Measurements from ENCODE around the gene MYO1E. TPM values are rescaled to one million over a fixed set of nuclear protein-coding genes. Genes with fewer than 3 reads are reported as not detected.

MYO1E gene
- total RNA-seq, 1 donor from 2014 or later = 84.6 TPM

- H3K36me3 Mint-ChIP-seq (ENCODE audit: unreplicated experiment) = no peaks in the 10 kb centered on the region
- H3K4me1 Mint-ChIP-seq (ENCODE audit: unreplicated experiment) = peaks cover 16% of the 10 kb centered on the region
- H3K4me3 Mint-ChIP-seq (ENCODE audit: unreplicated experiment) = no peak overlapping the region
- no peak overlapping the region for H3K27ac Mint-ChIP-seq (ENCODE audit: unreplicated experiment)
- H3K27me3 Mint-ChIP-seq (ENCODE audit: unreplicated experiment) = no peaks in the 10 kb centered on the region
- DNase-seq (ENCODE audit: extremely low spot score, unreplicated experiment) = no peak
- no peak for TF ChIP-seq CTCF (IDR thresholded peaks at IDR 0.05)
- H3K9me3 Mint-ChIP-seq (ENCODE audit: unreplicated experiment) = no peaks in the 10 kb centered on the region
These were observed 93.6 kb downstream of the MYO1E start for GRCh38 chr15:59279023-59279422.

- no peak for TF ChIP-seq CTCF (IDR thresholded peaks at IDR 0.05)
- H3K9me3 Mint-ChIP-seq (ENCODE audit: unreplicated experiment) = no peaks in the 10 kb centered on the region
- no peak overlapping the region for H3K27ac Mint-ChIP-seq (ENCODE audit: unreplicated experiment)
- peaks cover 7% of the 10 kb centered on the region for H3K4me1 Mint-ChIP-seq (ENCODE audit: unreplicated experiment)
- DNase-seq (ENCODE audit: extremely low spot score, unreplicated experiment) = no peak
- no peaks in the 10 kb centered on the region for H3K27me3 Mint-ChIP-seq (ENCODE audit: unreplicated experiment)
- no peak overlapping the region for H3K4me3 Mint-ChIP-seq (ENCODE audit: unreplicated experiment)
- H3K36me3 Mint-ChIP-seq (ENCODE audit: unreplicated experiment) = no peaks in the 10 kb centered on the region
These were observed 94.6 kb downstream of the MYO1E start for GRCh38 chr15:59278120-59278519.

- no peaks in the 10 kb centered on the region for H3K27me3 Mint-ChIP-seq (ENCODE audit: unreplicated experiment)
- H3K27ac Mint-ChIP-seq (ENCODE audit: unreplicated experiment) = no peak overlapping the region
- no peak for DNase-seq (ENCODE audit: extremely low spot score, unreplicated experiment)
- H3K4me3 Mint-ChIP-seq (ENCODE audit: unreplicated experiment) = no peak overlapping the region
- no peaks in the 10 kb centered on the region for H3K9me3 Mint-ChIP-seq (ENCODE audit: unreplicated experiment)
- TF ChIP-seq CTCF (IDR thresholded peaks at IDR 0.05) = no peak
- peaks cover 2% of the 10 kb centered on the region for H3K4me1 Mint-ChIP-seq (ENCODE audit: unreplicated experiment)
- H3K36me3 Mint-ChIP-seq (ENCODE audit: unreplicated experiment) = no peaks in the 10 kb centered on the region
These were observed 96.2 kb downstream of the MYO1E start for GRCh38 chr15:59276225-59277178.

- Mint-ChIP-seq H3K27ac (ENCODE audit: unreplicated experiment) (no peak overlapping the region), H3K9me3 (ENCODE audit: unreplicated experiment) (no peaks in the 10 kb centered on the region), H3K4me1 (ENCODE audit: unreplicated experiment) (peaks cover 2% of the 10 kb centered on the region)
These were observed 98.3 kb downstream of the MYO1E start for GRCh38 chr15:59274126-59274970.

More at GRCh38 chr15:59274126-59274970, 98.3 kb downstream of the MYO1E start:
- no peak for DNase-seq (ENCODE audit: extremely low spot score, unreplicated experiment)
- no peaks in the 10 kb centered on the region for H3K36me3 Mint-ChIP-seq (ENCODE audit: unreplicated experiment)
- TF ChIP-seq CTCF (IDR thresholded peaks at IDR 0.05) = no peak
- H3K4me3 Mint-ChIP-seq (ENCODE audit: unreplicated experiment) = no peak overlapping the region
- H3K27me3 Mint-ChIP-seq (ENCODE audit: unreplicated experiment) = no peaks in the 10 kb centered on the region
